ENCODE measurements around the gene ZBTB20. TPM values are rescaled to one million over a fixed set of nuclear protein-coding genes. Genes with fewer than 3 reads are reported as not detected.

Gene ZBTB20
- total RNA-seq, 1 donor from 2014 or later: 30.4 TPM

GRCh38 chr3:114893361-114893760 lies 253.7 kb downstream of the ZBTB20 start:
- no peak for DNase-seq (ENCODE audit: low spot score in 2 of 2, unreplicated experiment in 2 of 2)
- Mint-ChIP-seq H3K4me3 (no peak overlapping the region), H3K4me1 (no peaks in the 10 kb centered on the region), H3K27me3 (ENCODE audit: low read depth) (no peaks in the 10 kb centered on the region), H3K27ac (no peak overlapping the region), H3K36me3 (no peaks in the 10 kb centered on the region), H3K9me3 (peaks cover 3% of the 10 kb centered on the region)
- no peak for TF ChIP-seq CTCF (IDR thresholded peaks at IDR 0.05; ENCODE audit: unreplicated experiment)

GRCh38 chr3:114892880-114893279 lies 254.2 kb downstream of the ZBTB20 start:
- Mint-ChIP-seq H3K36me3 (no peaks in the 10 kb centered on the region), H3K4me1 (no peaks in the 10 kb centered on the region), H3K27ac (no peak overlapping the region), H3K9me3 (peaks cover 3% of the 10 kb centered on the region), H3K4me3 (no peak overlapping the region), H3K27me3 (ENCODE audit: low read depth) (no peaks in the 10 kb centered on the region)
- DNase-seq (ENCODE audit: low spot score in 2 of 2, unreplicated experiment in 2 of 2): no peak
- no peak for TF ChIP-seq CTCF (IDR thresholded peaks at IDR 0.05; ENCODE audit: unreplicated experiment)

DNA sequence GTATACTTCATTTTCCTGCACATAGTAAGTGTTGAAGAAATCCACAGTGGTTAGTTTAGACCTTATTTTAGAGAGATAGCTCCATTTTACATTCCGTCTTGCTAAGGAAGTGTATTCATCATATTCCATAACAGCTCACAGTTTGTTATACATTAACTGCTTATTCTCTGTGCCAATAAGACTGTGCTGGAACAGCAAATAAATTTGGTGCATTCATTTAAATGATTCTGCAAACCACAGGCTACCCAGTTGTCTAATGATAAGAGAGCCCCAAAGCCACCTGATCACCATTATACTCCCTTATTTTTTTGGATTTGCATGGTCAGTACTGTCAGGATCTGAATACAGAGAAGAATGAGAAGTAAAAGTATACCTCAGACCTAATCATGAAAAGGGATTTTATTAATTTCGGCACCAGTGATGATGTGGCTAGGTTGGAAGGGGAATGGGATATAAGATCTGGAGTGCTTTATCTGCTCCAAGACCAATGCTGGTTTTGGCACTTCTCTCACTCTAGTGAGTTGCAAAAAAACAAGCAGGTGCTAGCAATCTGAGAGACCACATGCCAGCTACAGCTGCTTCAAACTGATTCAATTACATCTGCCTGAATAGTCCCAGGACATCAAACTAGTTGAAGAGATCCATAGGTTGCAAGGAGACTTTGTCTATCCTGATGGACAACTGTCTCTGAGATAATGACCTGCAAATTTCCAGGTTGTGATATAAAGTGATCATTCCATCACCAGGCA lies 254.8 kb downstream of the ZBTB20 start:
- peaks cover 3% of the 10 kb centered on the region for H3K9me3 Mint-ChIP-seq
- no peak overlapping the region for H3K4me3 Mint-ChIP-seq
- no peaks in the 10 kb centered on the region for H3K27me3 Mint-ChIP-seq (ENCODE audit: low read depth)
- H3K4me1 Mint-ChIP-seq: no peaks in the 10 kb centered on the region
- TF ChIP-seq CTCF (IDR thresholded peaks at IDR 0.05; ENCODE audit: unreplicated experiment): no peak
- no peak for DNase-seq (ENCODE audit: low spot score in 2 of 2, unreplicated experiment in 2 of 2)
- H3K36me3 Mint-ChIP-seq: no peaks in the 10 kb centered on the region
- H3K27ac Mint-ChIP-seq: no peak overlapping the region

DNA sequence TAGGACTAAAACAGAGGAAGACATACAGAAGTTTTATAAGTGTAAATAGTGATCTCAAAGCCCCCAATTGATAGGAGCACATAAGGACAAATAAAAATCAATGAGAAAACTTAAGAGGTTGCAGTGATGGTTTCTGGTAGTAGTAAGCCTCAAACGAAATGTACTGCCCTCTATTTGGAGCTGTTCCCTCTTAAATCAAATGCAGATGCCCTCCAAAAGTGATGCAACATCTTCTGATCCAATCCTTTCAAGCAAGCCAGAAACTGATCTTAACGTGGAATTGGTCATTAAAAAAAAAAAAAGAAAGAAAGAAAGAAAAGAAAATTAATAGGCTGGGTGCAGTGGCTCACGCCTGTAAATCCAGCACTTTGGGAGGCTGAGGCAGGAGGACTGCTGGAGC lies 259.3 kb downstream of the ZBTB20 start:
- Mint-ChIP-seq H3K4me1 (no peaks in the 10 kb centered on the region), H3K4me3 (no peak overlapping the region), H3K27me3 (ENCODE audit: low read depth) (no peaks in the 10 kb centered on the region), H3K9me3 (peaks cover 3% of the 10 kb centered on the region), H3K36me3 (peaks cover 2% of the 10 kb centered on the region), H3K27ac (no peak overlapping the region)
- no peak for DNase-seq (ENCODE audit: low spot score in 2 of 2, unreplicated experiment in 2 of 2)
- TF ChIP-seq CTCF (IDR thresholded peaks at IDR 0.05; ENCODE audit: unreplicated experiment): no peak

DNA sequence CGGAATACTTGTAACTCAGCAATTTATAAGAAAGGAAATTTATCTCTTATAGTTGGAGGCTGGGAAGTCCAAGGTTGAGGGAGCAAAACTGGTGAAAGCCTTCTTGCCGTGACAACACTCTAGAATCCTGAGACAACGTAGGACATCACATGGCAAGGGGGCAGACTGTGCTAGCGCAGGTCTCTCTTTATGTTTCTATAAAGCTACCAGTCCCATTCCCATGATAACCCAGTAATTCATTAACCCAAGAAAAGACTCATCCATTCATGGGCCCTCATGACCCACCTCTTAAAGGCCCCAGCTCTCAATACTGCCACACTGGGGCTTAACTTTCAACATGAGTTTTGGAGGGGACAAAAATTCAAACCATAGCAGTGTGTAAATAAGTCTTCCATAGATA lies 260.2 kb downstream of the ZBTB20 start:
- H3K27ac Mint-ChIP-seq: no peak overlapping the region
- peaks cover 3% of the 10 kb centered on the region for H3K9me3 Mint-ChIP-seq
- no peaks in the 10 kb centered on the region for H3K4me1 Mint-ChIP-seq
- no peak overlapping the region for H3K4me3 Mint-ChIP-seq
- H3K36me3 Mint-ChIP-seq: peaks cover 2% of the 10 kb centered on the region
- no peak for TF ChIP-seq CTCF (IDR thresholded peaks at IDR 0.05; ENCODE audit: unreplicated experiment)
- no peak for DNase-seq (ENCODE audit: low spot score in 2 of 2, unreplicated experiment in 2 of 2)
- no peaks in the 10 kb centered on the region for H3K27me3 Mint-ChIP-seq (ENCODE audit: low read depth)

Measured in mesothelial cell of epicardium (in vitro differentiated cells).